Gastrocnemius medialis (tissue), 4 donors: ENCODE data around the gene GPR180.

Experiments used
- CTCF ChIP-seq, 5 experiments: fragments of 450-650 bp in 3 of 5; fragments of 200-600 bp in 2 of 5; sonication (generic) in 2 of 5; IDR thresholded peaks in 4 of 5; conservative IDR thresholded peaks in 1 of 5; 1 replicate in 4 of 5; 2 replicates in 1 of 5; pipeline ENCODE4 v1.5.1; 2016 to 2019; ENCODE audit warnings: antibody characterized with exemption in 5 of 5, mild to moderate bottlenecking in 3 of 5, moderate library complexity in 3 of 5
- POLR2A ChIP-seq, 2 donors: fragments of 450-650 bp; IDR thresholded peaks; one replicate each; pipeline ENCODE4 v1.6.1; 2017; ENCODE audit warnings: antibody characterized with exemption in 2 of 2, mild to moderate bottlenecking in 2 of 2, moderate library complexity in 2 of 2

- TF ChIP-seq CTCF (IDR thresholded peaks at IDR 0.05 in 4 of 5, conservative IDR thresholded peaks at IDR 0.05 in 1 of 5) (no peak), POLR2A (IDR thresholded peaks at IDR 0.05) (no peak)
Observed at GRCh38 chr13:94598281-94598680, 3.4 kb upstream of the GPR180 start.
